ENCODE results near the gene VWA3A. TPM values are rescaled to one million over a fixed set of nuclear protein-coding genes. Genes with fewer than 3 reads are reported as not detected.
"Not testable (repeated sequence)": the region's sequence is repeated elsewhere in the genome, so short reads cannot be mapped to it uniquely, and the experiment has no call there.

The VWA3A gene
- total RNA-seq, 1 donor from 2014 or later = 12.3 TPM

- intact Hi-C loops (cut with DNase I) = no loop called here
Observed at GRCh38 chr16:22147853-22148252, 55.5 kb downstream of the VWA3A start.

GRCh38 chr16:22151246-22151998 lies 59.1 kb downstream of the VWA3A start:
- no peaks in the 10 kb centered on the region for H3K4me1 ChIP-seq
- no peak for TF ChIP-seq CTCF (IDR thresholded peaks at IDR 0.05)

More at GRCh38 chr16:22147853-22148252, 55.5 kb downstream of the VWA3A start:
- no peak for TF ChIP-seq CTCF (IDR thresholded peaks at IDR 0.05)
- ATAC-seq (no peak), DNase-seq (no peak)
- no peaks in the 10 kb centered on the region for H3K36me3 ChIP-seq
- no peaks in the 10 kb centered on the region for H3K4me1 ChIP-seq
- no peaks in the 10 kb centered on the region for H3K27me3 ChIP-seq (ENCODE audit: low read depth)
- no peak overlapping the region for H3K4me3 ChIP-seq
- no peaks in the 10 kb centered on the region for H3K9me3 ChIP-seq
- no peak overlapping the region for H3K27ac ChIP-seq

GRCh38 chr16:22152316-22152715 lies 60.0 kb downstream of the VWA3A start:
- TF ChIP-seq CTCF (IDR thresholded peaks at IDR 0.05) = no peak
- no peaks in the 10 kb centered on the region for H3K36me3 ChIP-seq
- DNase-seq (no peak), ATAC-seq (no peak)
- no peak overlapping the region for H3K27ac ChIP-seq
- intact Hi-C loops (cut with DNase I) = no loop called here
- no peaks in the 10 kb centered on the region for H3K4me1 ChIP-seq
- no peaks in the 10 kb centered on the region for H3K27me3 ChIP-seq (ENCODE audit: low read depth)
- no peak overlapping the region for H3K4me3 ChIP-seq
- H3K9me3 ChIP-seq = no peaks in the 10 kb centered on the region

More at GRCh38 chr16:22151246-22151998, 59.1 kb downstream of the VWA3A start:
- no peaks in the 10 kb centered on the region for H3K27me3 ChIP-seq (ENCODE audit: low read depth)
- no peak overlapping the region for H3K27ac ChIP-seq
- H3K36me3 ChIP-seq = no peaks in the 10 kb centered on the region
- intact Hi-C loops (cut with DNase I) = no loop called here
- DNase-seq (no peak), ATAC-seq (no peak)
- H3K9me3 ChIP-seq = no peaks in the 10 kb centered on the region
- H3K4me3 ChIP-seq = no peak overlapping the region

- H3K4me3 ChIP-seq; H3K27me3 ChIP-seq (ENCODE audit: low read depth); DNase-seq; H3K4me1 ChIP-seq; intact Hi-C loops (cut with DNase I); H3K27ac ChIP-seq; H3K9me3 ChIP-seq; ATAC-seq; H3K36me3 ChIP-seq: not testable (repeated sequence)
Observed at GRCh38 chr16:22153078-22153477, 60.7 kb downstream of the VWA3A start.

GRCh38 chr16:22161401-22161800 lies 69.1 kb downstream of the VWA3A start:
- Histone ChIP-seq H3K9me3 (no peaks in the 10 kb centered on the region), H3K27ac (no peak overlapping the region), H3K4me3 (no peak overlapping the region), H3K4me1 (peaks cover 9% of the 10 kb centered on the region), H3K36me3 (no peaks in the 10 kb centered on the region), H3K27me3 (ENCODE audit: low read depth) (peaks cover 22% of the 10 kb centered on the region)
- DNase-seq (no peak), ATAC-seq (no peak)
- intact Hi-C loops (cut with DNase I) = no loop called here
- TF ChIP-seq CTCF (IDR thresholded peaks at IDR 0.05) = no peak

- no peaks in the 10 kb centered on the region for H3K36me3 ChIP-seq
- peaks cover 22% of the 10 kb centered on the region for H3K27me3 ChIP-seq (ENCODE audit: low read depth)
- H3K27ac ChIP-seq = no peak within 1 kb of the TSS
- no peak for DNase-seq
- intact Hi-C loops (cut with DNase I) = no loop called here
- TF ChIP-seq CTCF (IDR thresholded peaks at IDR 0.05) = no peak
- H3K4me3 ChIP-seq = peak within 1 kb of the TSS; percentile 14
- peaks cover 9% of the 10 kb centered on the region for H3K4me1 ChIP-seq
- H3K9me3 ChIP-seq = no peaks in the 10 kb centered on the region
- peak; percentile 60 to 73 for ATAC-seq
Observed at GRCh38 chr16:22161999-22162655, 69.8 kb downstream of the VWA3A start, which contains the start of gene SDR42E2. Gene SDR42E2, plus strand, starts transcription at chr16:22162506. Its CDS starts 3,077 bp downstream, at chr16:22165583.

Measured in lower lobe of right lung (tissue), 2 donors.